ENCODE measurements around the gene AZI2. TPM values are rescaled to one million over a fixed set of nuclear protein-coding genes. Genes with fewer than 3 reads are reported as not detected.

Gene AZI2
- total and polyA plus RNA-seq, 10 of the 15 experiments (the other 5 are each of a cell fraction or from before 2014, with no cell fraction given), result 19.9 to 91.7 (median 35.5) TPM

- no peaks in the 10 kb centered on the region for H3K79me2 ChIP-seq (ENCODE audit: control insufficient read depth, insufficient read depth, low read length)
- H2AFZ ChIP-seq (ENCODE audit: control insufficient read depth, low read depth, low read length), result no peak overlapping the region
- FAIRE-seq, result no peak
- TF ChIP-seq CREB1 (IDR thresholded peaks at IDR 0.05; ENCODE audit: low read depth), result no peak
- H3K4me1 ChIP-seq (ENCODE audit: control insufficient read depth, insufficient read depth, low read length), result no peaks in the 10 kb centered on the region
- intact Hi-C loops (cut with micrococcal nuclease; ENCODE audit: unreplicated experiment) (no loop called here), in situ Hi-C loops (cut with MboI) (no loop called here)
- ChIA-PET RAD21 (ENCODE audit: unreplicated experiment) (no interaction called here), SMC1A (ENCODE audit: uncharacterized antibody, unreplicated experiment) (interaction anchor here (0.7 to 7.4 kb wide), 3 partner anchors 9 to 237 kb away, joined by 3 to 54 read pairs (median 3); no protein-coding TSS in a partner anchor), CTCF (interaction anchor here (0.9 to 2.2 kb wide), 2 partner anchors 9 to 12 kb away, joined by 5 to 8 read pairs; no protein-coding TSS in a partner anchor), POLR2A (no interaction called here)
- H3K9me3 ChIP-seq (replicated peaks; ENCODE audit: control insufficient read depth, insufficient read depth, low read length), result no peaks in the 10 kb centered on the region
- H3K27ac ChIP-seq (ENCODE audit: control insufficient read depth, insufficient read depth), result no peak overlapping the region
- no peak for DNase-seq (ENCODE audit: low read depth, low spot score)
- 100% methylated on average over 2 of the region's 2 CpGs for WGBS (ENCODE audit: insufficient coverage, insufficient replicate concordance, low lambda C conversion rate, missing lambda C conversion rate)
- H3K4me3 ChIP-seq, result no peak overlapping the region
- no TSS peak for BruUV-seq (replicated peaks)
- no peaks in the 10 kb centered on the region for H3K36me3 ChIP-seq (ENCODE audit: control insufficient read depth in 2 of 2, insufficient read depth in 2 of 2, low read length in 1 of 2)
- no peak overlapping the region for H3K4me2 ChIP-seq (ENCODE audit: control insufficient read depth, insufficient read depth)
- no peaks in the 10 kb centered on the region for H4K20me1 ChIP-seq (ENCODE audit: control insufficient read depth, insufficient read depth)
- H3K27me3 ChIP-seq (replicated peaks in 1 of 2; ENCODE audit: control insufficient read depth in 2 of 2, insufficient read depth in 2 of 2, low read length in 1 of 2), result no peaks in the 10 kb centered on the region
- H3K9ac ChIP-seq (ENCODE audit: control insufficient read depth, insufficient read depth, low read length), result no peak overlapping the region
- no peak for ATAC-seq
Measured at GRCh38 chr3:28316226-28316625, 32.4 kb downstream of the AZI2 start.

- no peak for TF ChIP-seq ZNF24 (IDR thresholded peaks at IDR 0.05)
- no peak for TF ChIP-seq MAX (IDR thresholded peaks at IDR 0.05; ENCODE audit: low read depth, low read length)
- no peak for TF ChIP-seq GATAD2B (conservative IDR thresholded peaks at IDR 0.05; ENCODE audit: low read depth)
- no peak for TF ChIP-seq IKZF1 (conservative IDR thresholded peaks at IDR 0.05)
- no peak for TF ChIP-seq HDGF (IDR thresholded peaks at IDR 0.05)
- no peak for TF ChIP-seq ZSCAN29 (IDR thresholded peaks at IDR 0.05)
- TF ChIP-seq E2F4 (IDR thresholded peaks at IDR 0.05; ENCODE audit: low read depth, low read length), result no peak
- TF ChIP-seq SMARCA5 (IDR thresholded peaks at IDR 0.05), result no peak
- TF ChIP-seq POU2F2 (IDR thresholded peaks at IDR 0.05; ENCODE audit: borderline replicate concordance, low read depth, low read length), result no peak
- TF ChIP-seq CREB1 (IDR thresholded peaks at IDR 0.05; ENCODE audit: low read depth), result no peak
- TF ChIP-seq ZNF687 (IDR thresholded peaks at IDR 0.05), result no peak
- no peak for TF ChIP-seq NFIC (IDR thresholded peaks at IDR 0.05; ENCODE audit: low read depth, low read length)
- no peak for TF ChIP-seq BRCA1 (IDR thresholded peaks at IDR 0.05; ENCODE audit: low read depth, low read length)
- TF ChIP-seq RAD21 (IDR thresholded peaks at IDR 0.05; ENCODE audit: insufficient read depth, low read depth, low read length), result no peak
- ChIA-PET RAD21 (ENCODE audit: unreplicated experiment) (no interaction called here), CTCF (interaction anchor here (0.9 to 2.2 kb wide), 2 partner anchors 10 to 12 kb away, joined by 5 to 8 read pairs; no protein-coding TSS in a partner anchor), POLR2A (no interaction called here), SMC1A (ENCODE audit: uncharacterized antibody, unreplicated experiment) (interaction anchor here (0.7 to 7.4 kb wide), 3 partner anchors 10 to 236 kb away, joined by 3 to 54 read pairs (median 3); no protein-coding TSS in a partner anchor)
- Histone ChIP-seq H3K9ac (ENCODE audit: control insufficient read depth, insufficient read depth, low read length) (no peak overlapping the region), H3K9me3 (replicated peaks; ENCODE audit: control insufficient read depth, insufficient read depth, low read length) (no peaks in the 10 kb centered on the region), H3K4me1 (ENCODE audit: control insufficient read depth, insufficient read depth, low read length) (no peaks in the 10 kb centered on the region), H2AFZ (ENCODE audit: control insufficient read depth, low read depth, low read length) (no peak overlapping the region), H3K4me3 (no peak overlapping the region), H3K27me3 (replicated peaks in 1 of 2; ENCODE audit: control insufficient read depth in 2 of 2, insufficient read depth in 2 of 2, low read length in 1 of 2) (no peaks in the 10 kb centered on the region), H3K4me2 (ENCODE audit: control insufficient read depth, insufficient read depth) (no peak overlapping the region), H4K20me1 (ENCODE audit: control insufficient read depth, insufficient read depth) (no peaks in the 10 kb centered on the region), H3K36me3 (ENCODE audit: control insufficient read depth in 2 of 2, insufficient read depth in 2 of 2, low read length in 1 of 2) (no peaks in the 10 kb centered on the region), H3K79me2 (ENCODE audit: control insufficient read depth, insufficient read depth, low read length) (no peaks in the 10 kb centered on the region), H3K27ac (ENCODE audit: control insufficient read depth, insufficient read depth) (no peak overlapping the region)
- in situ Hi-C loops (cut with MboI) (no loop called here), intact Hi-C loops (cut with micrococcal nuclease; ENCODE audit: unreplicated experiment) (no loop called here)
- BruUV-seq (replicated peaks), result no TSS peak
- DNase-seq (ENCODE audit: low read depth, low spot score) (no peak), ATAC-seq (no peak; the same call in 2 of the 3 replicates), FAIRE-seq (no peak)
- WGBS (ENCODE audit: insufficient coverage, insufficient replicate concordance, low lambda C conversion rate, missing lambda C conversion rate), result 47% methylated on average over 1 of the region's 1 CpG
Measured at GRCh38 chr3:28315711-28316110, 32.9 kb downstream of the AZI2 start.

Data from GM12878 (cell line).